AG20443 (cell line): ENCODE results near the gene ATP9A.
A peak's percentile ranks its signal among the peaks of the same experiment; 100 is the strongest.
"Not testable (repeated sequence)": the region's sequence is repeated elsewhere in the genome, so short reads cannot be mapped to it uniquely, and the experiment has no call there.

Source experiments
- DNase-seq: peaks from one replicate; pipeline ENCODE4 v3.0.0; 2012; ENCODE audit warnings: low spot score, mixed read lengths

ATP9A gene

DNA sequence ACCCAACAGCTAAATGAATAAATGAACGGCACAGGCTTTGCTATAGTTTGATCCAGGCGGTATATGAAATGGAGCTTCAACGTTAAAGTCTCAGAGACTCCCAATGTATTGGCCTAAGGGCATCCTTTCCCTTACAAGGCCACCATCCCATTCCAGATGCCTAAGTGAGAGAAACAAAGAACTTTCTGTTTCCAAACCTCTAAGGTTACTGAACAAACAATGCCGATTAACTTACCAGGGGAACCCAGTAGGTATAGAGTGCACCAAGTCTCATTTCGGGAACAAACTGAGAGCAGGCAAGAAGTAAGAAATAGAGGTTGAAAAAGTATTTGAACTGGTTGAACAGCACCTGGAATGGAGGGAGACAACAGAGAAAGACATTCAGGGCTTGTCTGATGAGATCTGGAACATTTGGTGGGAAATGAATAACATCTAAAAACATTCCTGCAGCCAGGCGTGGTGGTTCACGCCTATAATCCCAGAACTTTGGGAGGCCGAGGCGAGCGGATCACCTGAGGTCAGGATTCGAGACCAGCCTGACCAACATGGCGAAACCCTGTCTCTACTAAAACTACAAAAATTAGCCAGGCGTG lies 42.5 kb downstream of the ATP9A start:
- DNase-seq = no peak

DNA sequence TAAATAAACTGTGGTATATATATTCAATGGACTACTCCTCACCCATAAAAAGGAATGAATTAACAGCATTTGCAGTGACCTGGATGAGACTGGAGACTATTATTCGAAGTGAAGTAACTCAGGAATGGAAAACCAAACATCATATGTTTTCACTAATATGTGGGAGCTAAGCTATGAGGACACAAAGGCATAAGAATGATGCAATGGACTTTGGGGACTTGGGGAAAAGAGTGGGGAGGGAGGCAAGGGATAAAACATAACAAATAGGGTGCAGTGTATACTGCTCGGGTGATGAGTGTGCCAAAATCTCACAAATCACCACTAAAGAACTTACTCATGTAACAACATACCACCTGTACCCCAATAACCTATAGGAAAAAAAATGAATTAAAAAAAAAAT lies 45.2 kb downstream of the ATP9A start:
- not testable (repeated sequence) for DNase-seq

DNA sequence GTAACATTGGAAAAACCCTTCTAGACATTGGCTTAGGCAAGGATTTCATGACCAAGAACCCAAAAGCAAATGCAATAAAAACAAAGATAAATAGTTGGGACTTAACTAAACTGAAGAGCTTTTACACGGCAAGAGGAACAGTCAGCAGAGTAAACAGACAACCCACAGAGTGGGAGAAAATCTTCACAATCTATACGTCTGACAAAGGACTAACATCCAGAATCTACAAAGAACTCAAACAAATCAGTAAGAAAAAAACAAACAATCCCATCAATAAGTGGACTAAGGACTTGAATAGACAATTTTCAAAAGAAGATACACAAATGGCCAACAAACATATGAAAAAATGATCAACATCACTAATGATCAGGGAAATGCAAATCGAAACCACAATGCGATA lies 45.9 kb downstream of the ATP9A start:
- not testable (repeated sequence) for DNase-seq

DNA sequence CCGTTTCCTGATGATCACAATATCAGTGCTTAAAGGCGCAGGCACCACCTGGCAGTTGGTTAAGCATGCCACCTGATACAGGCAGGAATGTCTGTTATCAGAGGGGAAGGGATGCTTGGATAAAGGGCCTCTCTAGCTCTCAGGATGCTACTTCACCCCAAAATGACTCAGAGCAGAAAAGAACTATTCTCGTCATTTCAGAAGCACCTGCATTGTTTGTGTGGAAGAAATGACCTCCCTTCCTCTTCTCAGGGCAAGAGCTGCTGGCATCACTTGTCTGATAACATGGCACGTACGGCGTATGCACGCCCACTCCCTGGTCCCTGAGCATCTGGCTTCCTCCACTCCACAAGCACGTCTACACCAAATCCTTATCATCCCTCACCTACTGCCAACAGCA lies 47.3 kb downstream of the ATP9A start:
- no peak for DNase-seq

DNA sequence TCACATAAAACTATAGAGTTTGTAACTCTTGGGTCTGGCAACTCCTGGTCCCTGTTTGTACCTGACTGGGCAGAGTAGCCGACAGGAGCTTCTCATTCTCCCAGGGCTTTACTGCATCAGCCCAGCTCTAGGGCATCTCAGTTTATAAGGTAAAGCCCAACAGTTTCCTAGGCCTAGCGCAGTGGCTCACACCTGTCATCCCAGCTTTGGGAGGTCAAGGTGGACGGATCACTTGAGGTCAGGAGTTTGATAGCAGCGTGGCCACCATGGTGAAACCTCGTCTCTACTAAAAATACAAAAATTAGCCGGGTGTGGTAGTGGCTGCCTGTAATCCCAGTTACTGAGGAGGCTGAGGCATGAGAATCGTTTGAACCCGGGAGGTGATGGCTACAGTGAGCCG lies 47.8 kb downstream of the ATP9A start:
- no peak for DNase-seq

DNA sequence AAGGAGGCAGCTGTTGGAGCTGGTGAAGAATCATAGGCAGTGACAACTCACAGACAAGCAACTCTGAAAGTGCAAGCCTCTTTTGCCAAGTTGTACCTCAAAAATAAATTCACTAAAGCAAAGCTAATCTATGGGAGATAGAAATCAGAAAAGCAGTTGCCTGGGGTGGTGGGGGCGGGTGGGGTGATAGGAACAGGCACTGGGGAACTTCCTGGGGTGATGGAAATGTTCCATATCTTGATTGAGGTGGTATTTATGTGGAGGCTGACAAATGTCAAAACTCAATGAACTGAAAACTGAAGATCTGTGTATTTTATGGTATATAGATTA lies 52.4 kb downstream of the ATP9A start:
- no peak for DNase-seq

DNA sequence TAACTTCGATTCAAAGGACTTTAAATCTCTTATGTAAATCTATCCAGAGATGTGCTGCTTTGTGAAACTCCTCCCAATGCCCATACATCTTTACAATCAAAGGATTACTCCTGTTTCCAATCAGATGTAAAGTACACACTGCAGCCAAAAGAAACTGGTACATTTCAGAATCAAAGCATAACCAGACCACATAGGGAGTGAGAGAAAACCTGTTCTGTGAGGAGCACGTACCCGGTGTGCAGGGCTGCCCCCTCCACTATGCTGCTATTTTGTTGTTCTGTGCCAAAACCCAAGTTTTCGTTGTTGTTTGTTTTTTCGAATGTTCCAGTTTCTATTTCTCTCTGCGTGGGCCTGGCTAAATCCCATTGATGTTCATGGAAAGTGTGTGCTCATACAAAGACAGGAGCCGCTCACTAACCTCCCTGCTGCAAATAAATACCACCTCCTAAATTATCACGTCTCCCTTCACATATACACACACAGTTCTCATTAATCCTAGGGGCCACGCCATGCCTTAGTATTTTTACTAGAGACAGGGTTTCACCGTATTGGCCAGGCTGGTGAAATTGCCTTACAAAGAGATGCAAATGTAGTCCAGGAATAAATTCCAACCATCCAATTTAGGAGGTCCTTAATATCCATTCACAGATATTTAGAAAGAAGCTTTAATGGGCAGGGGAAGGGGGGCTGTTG lies 52.9 kb downstream of the ATP9A start:
- no peak for DNase-seq

DNA sequence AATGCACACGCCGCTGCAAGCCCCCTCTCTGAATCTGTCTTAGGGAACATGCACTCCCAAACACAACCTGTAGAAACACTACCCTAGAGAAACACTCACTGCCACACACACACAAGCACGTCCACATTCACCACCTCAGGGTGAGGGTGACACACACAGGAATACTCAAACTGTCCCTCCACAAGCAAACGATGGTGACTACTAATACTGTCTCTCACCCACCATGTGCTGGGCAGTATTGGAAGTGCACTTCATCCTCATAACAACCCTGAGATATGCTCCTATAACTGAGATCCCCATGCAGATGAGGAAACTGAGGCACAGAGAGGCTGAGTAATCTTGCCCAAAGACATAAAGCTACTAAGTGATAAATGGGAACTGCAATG lies 55.0 kb downstream of the ATP9A start:
- DNase-seq = no peak

DNA sequence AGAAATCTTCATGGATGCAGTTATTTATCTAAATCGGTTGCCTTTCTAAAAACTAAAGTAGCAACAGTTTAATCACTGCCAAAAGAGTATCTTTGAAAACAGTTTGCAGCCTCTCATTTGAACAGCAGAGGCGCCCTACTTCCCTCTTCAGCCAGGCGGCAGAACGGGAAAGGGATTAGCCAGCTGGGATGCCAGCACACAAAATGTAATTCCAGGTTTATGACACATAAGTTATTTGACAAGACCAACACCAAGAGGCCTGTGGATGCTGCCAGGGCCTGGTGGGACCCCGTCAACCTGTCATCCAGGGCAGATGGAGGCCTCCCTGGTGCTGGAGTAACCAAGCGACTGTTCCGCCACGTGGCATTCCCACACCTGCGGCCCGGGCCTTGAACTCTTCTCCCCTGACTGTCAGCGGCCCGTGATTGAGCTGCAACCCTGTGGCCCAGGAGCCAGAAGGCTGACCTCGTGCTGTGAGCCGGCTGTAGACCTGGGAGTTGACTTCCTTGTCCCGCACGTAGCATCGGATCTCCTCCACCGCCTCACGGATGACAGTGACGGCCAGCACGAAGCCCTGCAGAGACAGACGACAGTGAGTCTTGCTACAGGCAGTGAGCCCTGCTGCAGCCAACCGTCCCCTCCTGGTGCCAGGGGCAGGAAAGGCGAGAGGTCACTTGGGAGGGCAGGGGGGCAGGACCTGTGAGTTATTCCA lies 55.5 kb downstream of the ATP9A start:
- peak; percentile 43 for DNase-seq

DNA sequence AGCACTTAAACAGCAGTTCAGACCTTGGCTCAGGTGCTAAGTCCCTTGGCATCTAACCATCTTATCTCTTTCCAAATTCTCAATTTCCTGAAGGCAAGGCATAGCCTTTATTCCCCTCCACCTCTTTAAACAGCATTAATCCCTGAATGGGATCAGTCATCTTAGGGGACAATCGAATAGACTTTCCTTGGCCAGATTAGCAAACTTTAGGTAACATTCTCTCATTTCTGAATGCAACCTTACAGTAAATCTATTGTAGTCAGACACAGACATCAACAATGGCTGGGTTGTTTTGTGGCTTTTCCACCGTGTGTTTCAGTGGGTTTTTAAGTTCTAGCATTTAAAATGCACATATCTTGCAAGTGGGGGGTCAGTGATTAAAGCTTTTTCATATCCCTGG lies 56.8 kb downstream of the ATP9A start:
- DNase-seq = no peak

DNA sequence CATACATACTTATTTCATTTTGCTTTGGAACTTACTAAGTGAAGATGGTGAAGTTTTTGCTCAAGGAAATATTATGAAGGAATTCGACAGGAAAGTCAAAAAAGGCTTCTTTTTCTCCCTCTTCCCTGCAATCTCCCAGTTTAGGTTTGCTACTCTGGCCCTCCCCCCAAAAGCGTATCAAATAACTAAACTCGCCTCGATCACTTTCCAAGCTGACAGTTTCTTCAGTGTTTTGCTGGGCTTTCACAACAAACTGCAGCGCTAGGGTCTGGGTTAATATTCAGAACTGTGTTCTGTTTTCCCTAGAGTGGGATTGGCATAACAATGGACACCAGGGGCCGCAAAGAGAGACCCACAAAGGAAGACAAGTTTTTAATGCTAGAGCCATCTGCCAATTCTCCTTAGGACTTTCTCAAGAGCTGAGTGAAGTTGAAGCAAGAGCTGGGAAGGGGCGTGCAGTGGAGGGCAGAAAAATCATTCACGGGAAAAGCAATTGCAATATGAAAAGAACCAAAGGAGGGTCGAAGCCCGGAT lies 57.8 kb downstream of the ATP9A start:
- DNase-seq = no peak

DNA sequence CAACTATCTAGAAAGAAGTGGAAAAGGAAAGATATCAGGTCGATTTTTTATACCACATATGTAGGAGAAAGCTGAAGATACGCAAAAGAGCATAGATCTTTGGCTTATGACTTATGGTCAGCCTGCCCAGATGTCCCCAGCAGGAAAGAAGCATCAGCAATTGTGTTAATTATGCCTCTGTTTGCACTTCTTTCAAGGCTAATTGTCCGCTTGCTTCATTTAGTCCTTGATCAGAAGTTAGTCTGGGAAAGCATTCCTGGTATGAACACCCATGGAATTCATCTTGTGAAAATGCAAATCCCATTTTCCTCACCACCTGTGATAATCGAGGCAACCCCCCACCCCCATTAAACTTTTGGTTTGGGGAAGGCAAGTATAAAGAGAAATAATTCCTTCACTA lies 62.8 kb downstream of the ATP9A start:
- DNase-seq = no peak

DNA sequence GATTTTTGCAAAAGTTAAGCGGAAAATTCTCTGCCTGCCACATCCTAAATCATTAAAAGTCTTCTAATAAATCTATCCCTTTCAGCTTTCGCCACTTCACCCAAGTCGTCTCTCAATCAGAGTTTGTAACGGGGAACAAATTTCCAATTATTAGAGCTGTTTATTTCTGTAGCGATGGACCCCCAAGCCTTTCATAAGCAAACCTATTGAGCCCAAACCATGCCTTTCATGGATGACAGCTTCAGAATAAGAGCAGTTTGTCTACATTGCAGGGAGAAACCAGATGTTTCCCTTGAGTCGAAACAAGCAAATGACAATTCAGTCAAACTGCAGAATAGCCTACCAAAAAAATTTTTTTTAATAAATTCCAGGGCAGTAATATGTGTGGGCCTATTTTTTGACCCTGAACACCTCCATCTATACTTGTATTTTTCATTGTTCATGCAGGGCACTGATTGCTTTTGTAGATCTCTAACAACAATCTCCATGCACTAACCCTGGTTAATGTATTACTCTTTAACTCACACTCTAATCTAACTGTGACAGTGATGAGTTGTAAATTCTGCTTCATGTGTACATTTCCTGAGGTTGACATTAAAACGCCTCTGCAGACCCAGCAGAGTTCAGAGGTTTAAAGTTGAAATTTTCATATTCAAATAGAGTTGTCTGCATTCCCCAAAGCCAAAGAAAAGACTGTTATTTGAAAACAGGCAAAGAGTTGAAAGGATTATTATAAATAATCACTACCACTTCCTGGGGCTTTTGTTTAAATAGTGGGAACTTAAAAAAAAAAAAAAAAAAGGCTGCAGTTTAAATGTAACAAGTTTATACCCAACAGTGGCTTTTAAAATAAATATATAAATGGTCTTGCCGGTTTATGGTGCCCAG lies 64.5 kb downstream of the ATP9A start:
- DNase-seq = no peak

DNA sequence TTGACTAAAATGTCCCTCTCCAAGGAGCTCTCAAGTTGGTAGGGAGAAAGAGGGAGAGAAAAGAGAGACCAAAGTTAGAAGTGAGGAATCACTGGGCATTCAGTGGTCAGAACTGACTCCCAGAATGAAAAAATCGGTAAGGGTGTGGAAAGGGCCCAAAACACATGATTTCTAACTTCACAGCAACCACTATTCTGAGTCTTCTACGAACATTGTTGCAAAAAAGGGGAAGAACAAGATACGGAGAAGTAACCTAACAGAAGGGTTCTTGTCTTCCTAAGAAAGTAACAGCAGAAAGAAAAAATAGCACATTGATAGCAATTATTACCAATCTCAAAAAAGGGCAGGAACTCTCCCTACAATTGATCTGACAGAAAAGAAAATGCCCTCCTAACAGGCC lies 65.6 kb downstream of the ATP9A start:
- DNase-seq = no peak

DNA sequence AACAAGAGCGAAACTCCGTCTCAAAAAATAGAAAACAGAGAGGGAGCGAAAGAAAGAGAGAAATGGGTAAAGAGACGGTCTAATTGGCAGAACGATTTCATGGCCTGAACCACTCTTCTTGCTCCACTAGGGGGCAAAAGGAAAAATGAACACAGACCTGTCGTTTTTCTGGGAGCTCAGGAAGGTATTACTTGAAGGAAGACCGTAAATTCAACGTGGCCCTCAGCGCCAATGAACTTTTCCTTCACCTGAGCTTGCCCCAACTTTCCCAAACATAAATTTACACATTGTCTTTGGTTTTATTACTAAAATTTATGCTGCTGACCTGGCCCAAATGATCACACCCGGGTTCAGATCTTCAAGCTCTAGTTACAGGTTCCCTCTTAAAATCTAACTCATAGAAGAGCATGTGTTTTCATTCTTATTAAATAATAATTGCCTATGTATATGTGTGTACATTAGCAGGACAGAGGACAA lies 67.3 kb downstream of the ATP9A start:
- DNase-seq = peak; percentile 70

DNA sequence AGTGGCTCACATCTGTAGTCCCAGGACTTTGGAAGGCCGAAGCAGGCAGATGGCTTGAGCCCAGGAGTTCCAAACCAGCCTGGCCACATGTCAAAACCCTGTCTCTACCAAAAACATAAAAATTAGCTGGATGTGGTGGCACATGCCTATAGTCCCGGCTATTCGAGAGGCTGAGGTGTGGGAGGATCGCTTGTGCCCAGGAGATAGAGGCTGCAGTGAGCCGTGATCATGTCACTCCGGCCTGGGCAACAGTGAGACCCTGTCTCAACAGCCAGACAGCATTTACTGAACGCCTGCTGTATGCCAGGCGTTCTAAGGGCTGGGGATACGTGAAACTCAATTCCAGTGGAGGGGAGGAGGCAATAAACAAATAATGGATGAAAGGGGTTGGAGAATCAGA lies 69.9 kb downstream of the ATP9A start:
- no peak for DNase-seq

DNA sequence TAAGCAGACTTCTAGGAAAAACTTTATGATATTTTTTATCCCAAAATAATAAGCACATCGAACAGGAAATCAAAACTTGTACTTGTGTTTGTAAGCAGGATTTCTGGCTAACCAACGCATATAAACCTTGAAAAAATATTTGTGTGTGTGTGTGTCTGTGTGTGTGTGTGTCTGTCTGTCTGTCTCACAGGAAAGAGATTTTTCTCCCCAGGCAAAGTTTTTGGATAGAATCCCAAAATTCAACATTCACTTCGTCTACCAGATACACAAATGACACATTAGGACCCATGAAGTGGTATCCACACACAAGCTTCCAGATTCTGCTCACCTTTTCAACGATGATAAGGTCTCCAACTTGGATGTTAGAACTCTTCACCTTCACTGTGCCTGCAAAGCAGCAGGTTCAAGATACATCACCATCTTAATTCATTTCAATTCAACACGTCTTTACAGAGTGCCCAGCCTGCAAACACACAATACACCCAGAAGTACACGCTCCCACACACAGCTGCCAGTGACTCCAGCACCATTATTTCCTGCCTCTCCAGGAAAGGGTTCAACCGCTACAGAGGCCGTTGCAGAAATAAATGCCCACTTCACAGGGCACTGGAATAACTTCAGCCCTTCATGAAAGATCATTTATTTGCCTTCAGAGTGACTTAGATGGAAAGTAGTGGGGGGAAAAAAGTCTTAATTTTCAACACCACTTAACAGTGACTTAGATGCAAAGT lies 70.9 kb downstream of the ATP9A start:
- no peak for DNase-seq

DNA sequence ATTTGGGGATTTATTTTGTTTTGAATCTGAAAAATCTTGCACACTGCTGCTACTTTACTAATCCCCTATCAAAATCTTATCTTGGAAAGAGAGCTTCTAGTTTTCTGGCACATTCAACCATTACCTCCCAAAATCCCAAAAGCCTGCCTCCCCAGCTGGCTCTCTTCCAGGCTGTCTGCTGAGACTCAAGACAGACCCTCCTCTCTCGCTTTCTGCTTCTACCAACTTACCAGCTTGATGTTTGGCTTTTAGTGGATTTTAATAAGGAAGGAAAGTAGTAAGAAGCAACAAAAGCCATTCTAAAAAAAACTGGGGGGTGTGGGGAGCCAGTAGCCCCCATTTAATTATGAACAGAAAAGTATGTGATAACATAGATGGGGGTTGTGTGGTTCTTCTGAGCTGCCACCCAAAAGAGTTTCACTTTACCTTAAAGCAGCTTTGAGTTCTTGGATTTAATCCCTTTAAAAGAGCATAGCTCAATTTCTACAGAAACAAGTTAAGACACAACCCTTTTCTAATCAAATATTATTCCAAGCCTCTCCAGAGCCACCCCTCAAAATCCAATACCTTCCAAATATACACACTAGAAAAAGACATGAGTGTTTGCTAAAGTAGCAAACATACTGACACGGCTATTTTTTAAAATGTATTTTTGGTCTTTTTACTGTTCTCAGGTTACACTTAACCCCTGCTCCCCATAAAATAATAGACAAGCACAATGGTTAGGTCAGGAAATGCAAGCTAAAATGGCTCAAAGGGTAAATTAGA lies 71.7 kb downstream of the ATP9A start:
- no peak for DNase-seq

DNA sequence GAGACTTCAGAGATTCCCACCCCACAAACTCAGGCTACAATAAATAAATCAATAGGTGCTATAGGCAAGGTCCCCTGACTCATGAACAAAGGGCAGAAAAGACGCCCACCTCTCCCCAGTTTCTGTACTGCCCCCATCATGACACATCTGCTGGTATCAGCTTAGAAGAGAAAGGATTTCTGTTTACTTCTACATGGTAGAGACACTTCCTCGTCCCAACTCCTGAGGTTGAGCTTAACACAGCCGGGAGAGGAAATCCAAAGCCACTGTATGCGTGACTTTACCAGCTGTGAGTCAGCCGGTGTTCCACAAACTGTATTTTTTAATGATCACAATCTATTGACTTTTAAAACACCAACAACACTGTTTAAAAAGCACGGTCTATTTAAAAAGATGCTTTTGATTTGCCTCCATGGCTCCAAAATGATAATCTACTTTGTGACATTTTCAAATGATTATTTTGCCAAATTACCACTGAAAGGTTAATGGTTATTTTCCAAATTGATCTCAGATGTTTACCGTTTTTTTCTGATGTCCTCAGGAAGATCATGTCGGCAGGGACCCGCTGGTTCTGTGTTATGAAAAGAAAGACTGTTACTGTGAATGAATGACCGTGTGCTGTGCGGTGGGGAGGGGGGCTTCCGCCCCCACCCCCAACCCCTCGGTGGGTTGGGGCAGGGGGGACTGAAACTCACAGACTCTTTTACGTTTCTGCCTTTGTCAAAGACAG lies 72.5 kb downstream of the ATP9A start:
- peak; percentile 83 for DNase-seq

DNA sequence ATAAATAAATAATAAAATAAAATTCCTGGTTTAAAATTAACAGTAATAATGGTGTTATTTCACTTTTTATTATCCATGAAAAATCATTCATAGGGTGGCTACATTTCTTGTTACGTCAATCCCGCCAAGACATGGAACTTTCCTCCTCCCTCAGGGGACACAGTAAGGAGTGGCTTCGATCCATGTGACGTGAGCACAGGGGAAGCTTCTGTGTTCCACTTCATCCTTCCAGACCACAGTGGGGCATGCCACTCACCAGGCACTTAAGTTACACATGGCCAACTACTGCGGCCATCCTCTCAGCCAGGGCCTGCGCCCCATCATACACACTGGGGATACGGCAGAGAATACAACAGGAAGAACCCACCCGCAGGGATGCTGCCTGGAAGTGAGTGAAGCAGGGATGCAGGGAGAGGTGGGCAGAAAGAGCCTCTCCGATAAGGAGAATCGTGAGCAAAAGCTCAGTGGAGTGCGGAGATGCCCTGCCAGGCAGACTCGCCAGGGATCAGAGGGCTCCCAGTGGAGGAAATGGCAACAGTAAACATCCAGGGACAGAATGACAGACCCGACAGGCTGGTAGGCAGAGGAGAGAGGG lies 75.3 kb downstream of the ATP9A start:
- no peak for DNase-seq
